HUES48 (cell line): ENCODE data around the gene PCED1A.
"Not testable (repeated sequence)": the region's sequence is repeated elsewhere in the genome, so short reads cannot be mapped to it uniquely, and the experiment has no call there.

ENCODE experiments used
- H3K27ac ChIP-seq: one replicate; pipeline ENCODE4 v1.7.0; 2013; ENCODE audit warnings: low read depth, low read length, inconsistent platforms
- H3K27me3 ChIP-seq: 2 replicates; pipeline ENCODE4 v1.6.1; 2013; ENCODE audit warnings: mild to moderate bottlenecking, low read length; ENCODE audit not compliant: control insufficient read depth, insufficient read depth
- H3K36me3 ChIP-seq: 2 replicates; pipeline ENCODE4 v1.6.1; 2013; ENCODE audit warnings: low read length; ENCODE audit not compliant: control insufficient read depth, insufficient read depth
- H3K4me1 ChIP-seq: 2 replicates; pipeline ENCODE4 v1.6.1; 2013; ENCODE audit warnings: mild to moderate bottlenecking, low read length; ENCODE audit not compliant: control insufficient read depth, insufficient read depth
- H3K4me3 ChIP-seq: 2 replicates; pipeline ENCODE4 v1.5.1; 2013; ENCODE audit warnings: mild to moderate bottlenecking, low read depth, low read length
- H3K9ac ChIP-seq: 2 replicates; pipeline ENCODE4 v1.6.1; 2013; ENCODE audit warnings: mild to moderate bottlenecking, low read depth, low read length, moderate library complexity
- H3K9me3 ChIP-seq: 2 replicates; pipeline ENCODE4 v1.6.1; 2013; ENCODE audit warnings: low read length; ENCODE audit not compliant: control insufficient read depth, insufficient read depth

PCED1A gene

DNA sequence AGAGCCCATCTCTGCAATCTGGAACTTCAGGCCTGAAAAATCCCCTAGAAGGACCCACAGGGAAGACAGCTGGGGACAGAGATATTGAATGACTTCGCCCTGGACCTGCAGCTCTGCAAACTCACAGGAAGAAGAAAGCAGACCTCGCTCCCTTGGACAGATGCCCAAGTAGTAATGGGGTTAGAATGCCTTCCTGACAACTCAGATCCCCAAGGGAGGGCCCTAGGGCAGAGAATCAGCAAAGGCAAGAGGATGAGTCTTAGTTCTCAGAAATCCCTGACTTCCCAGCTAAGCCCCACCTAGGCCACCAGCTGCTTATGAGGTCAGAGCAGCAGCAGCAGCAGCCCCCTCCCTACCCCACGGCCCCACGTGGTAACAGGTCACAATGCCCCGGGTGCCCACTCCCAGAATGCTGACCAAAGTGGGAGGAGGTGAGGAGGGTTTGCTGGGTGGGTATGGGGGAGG lies 25.8 kb downstream of the PCED1A start, which contains the start of gene C20orf141:
Gene C20orf141 (plus strand): TSS at position 401 of the 465 bp plus-strand sequence. CDS start 198 bp downstream, outside the sequence.
- H3K27me3 ChIP-seq: peaks cover 21% of the 10 kb centered on the region
- H3K9ac ChIP-seq: no peak within 1 kb of the TSS
- no peaks in the 10 kb centered on the region for H3K36me3 ChIP-seq
- H3K4me3 ChIP-seq: no peak within 1 kb of the TSS
- H3K9me3 ChIP-seq: no peaks in the 10 kb centered on the region; the same call in 1 of the 2 replicates
- H3K4me1 ChIP-seq: no peaks in the 10 kb centered on the region
- H3K27ac ChIP-seq: no peak within 1 kb of the TSS

DNA sequence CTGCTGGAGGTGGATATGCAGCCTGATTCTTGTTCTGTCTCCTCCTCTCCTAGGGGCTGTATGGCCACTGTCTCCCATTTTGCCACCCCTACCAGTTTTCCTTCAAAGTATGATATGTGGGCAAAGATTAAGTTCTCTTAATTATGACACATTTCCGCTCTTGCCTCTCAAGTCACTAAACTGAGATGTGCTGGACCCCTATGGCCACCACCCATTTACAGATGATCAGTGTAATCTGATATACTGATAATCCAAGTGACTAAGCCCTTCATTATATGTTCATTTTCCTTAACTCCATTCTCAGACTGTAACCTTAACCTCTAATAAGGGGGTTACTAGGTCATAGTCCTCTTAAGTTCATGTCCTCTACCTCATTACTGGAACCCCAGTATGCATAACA lies 26.4 kb downstream of the PCED1A start:
- peaks cover 16% of the 10 kb centered on the region for H3K27me3 ChIP-seq
- H3K27ac ChIP-seq: no peak overlapping the region
- H3K4me3 ChIP-seq: no peak overlapping the region
- no peaks in the 10 kb centered on the region for H3K36me3 ChIP-seq
- no peaks in the 10 kb centered on the region for H3K4me1 ChIP-seq
- no peak overlapping the region for H3K9ac ChIP-seq
- no peaks in the 10 kb centered on the region; the same call in 1 of the 2 replicates for H3K9me3 ChIP-seq

DNA sequence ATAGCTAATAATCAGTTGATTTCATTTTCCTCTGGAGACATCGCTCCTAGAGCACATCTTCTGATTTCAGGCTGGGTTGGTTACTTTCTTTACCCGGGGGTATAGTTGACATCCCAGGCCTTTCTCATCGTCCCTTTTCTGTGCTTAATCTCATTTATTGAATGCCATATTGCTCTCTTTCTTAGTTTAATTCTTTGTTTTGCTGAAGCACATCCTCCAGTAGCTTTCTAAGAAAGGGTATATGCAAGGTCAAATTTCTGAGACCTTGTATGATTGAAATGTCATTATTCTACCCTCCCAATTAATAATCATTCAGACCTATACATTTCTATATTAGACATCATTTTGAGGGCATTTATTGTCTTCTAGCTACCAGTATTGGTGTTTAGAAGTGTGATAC lies 28.3 kb downstream of the PCED1A start:
- Histone ChIP-seq H3K27me3 (peaks cover 18% of the 10 kb centered on the region), H3K4me1 (no peaks in the 10 kb centered on the region), H3K9me3 (no peaks in the 10 kb centered on the region; the same call in 1 of the 2 replicates), H3K27ac (no peak overlapping the region), H3K9ac (no peak overlapping the region), H3K4me3 (no peak overlapping the region), H3K36me3 (no peaks in the 10 kb centered on the region)

DNA sequence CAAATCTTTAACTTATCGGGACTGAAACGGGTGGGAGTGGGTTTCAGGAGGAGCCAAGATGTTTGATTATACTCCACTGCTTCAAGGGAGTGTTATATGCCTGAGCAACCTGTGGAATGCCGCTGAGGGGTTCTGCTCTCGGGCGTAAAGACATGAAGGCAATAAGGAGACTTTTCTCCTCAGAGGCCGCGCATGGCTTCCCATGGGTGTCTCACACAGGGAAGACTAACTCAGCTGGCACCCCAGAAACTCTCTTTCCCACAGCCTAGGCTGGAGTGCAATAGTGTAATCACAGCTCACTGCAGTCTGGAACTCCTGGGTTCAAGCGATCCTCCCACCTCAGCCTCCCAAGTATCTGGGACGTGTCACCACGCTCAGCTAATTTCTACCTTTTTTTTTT lies 30.8 kb downstream of the PCED1A start:
- peaks cover 37% of the 10 kb centered on the region for H3K27me3 ChIP-seq
- H3K4me1 ChIP-seq: peaks cover 6% of the 10 kb centered on the region; the same call in 1 of the 2 replicates
- no peak overlapping the region for H3K27ac ChIP-seq
- H3K9ac ChIP-seq: no peak overlapping the region
- H3K9me3 ChIP-seq: no peaks in the 10 kb centered on the region; the same call in 1 of the 2 replicates
- H3K36me3 ChIP-seq: no peaks in the 10 kb centered on the region
- no peak overlapping the region for H3K4me3 ChIP-seq

DNA sequence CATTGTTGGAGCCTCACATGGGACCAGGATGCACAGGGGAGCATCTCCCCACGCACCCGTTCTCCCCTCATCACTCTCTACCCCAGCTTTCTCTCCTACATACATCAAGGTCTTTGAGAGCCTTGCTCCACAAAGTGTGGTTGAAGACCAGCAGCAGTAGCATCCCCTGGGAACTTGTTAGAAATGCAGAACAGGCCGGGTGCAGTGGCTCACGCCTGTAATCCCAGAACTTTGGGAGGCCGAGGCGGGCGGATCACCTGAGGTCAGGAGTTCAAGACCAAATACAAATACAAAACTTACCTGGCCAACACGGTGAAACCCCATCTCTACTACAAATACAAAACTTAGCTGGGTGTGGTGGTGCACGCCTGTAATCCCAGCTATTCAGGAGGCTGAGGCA lies 32.5 kb downstream of the PCED1A start:
- H3K36me3 ChIP-seq, H3K9me3 ChIP-seq, H3K27ac ChIP-seq, H3K4me3 ChIP-seq, H3K4me1 ChIP-seq, H3K9ac ChIP-seq: not testable (repeated sequence)
- peaks cover 55% of the 10 kb centered on the region for H3K27me3 ChIP-seq

DNA sequence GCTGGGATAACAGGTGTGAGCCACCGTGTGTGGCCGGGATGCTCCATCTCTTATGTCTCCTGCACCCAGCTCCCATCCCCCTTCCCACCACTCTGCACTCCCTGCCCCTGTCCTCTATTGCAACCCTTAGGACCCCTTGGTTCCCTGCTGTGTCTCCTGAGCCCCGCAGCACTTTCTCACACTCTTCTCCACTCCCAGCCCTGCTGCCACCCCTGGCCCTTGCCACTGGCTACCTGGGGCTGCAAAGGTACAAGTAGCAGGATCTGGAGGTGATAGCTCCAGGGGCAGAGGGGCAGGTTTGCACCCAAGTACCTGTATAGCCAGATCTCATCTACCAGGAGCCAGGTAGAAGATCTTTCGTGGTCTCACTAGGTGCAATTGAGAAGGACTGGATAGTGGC lies 33.4 kb downstream of the PCED1A start:
- Histone ChIP-seq H3K4me3 (no peak overlapping the region), H3K36me3 (no peaks in the 10 kb centered on the region), H3K4me1 (peaks cover 6% of the 10 kb centered on the region; the same call in 1 of the 2 replicates), H3K27me3 (peaks cover 64% of the 10 kb centered on the region), H3K9ac (no peak overlapping the region), H3K27ac (no peak overlapping the region), H3K9me3 (no peaks in the 10 kb centered on the region; the same call in 1 of the 2 replicates)

- Histone ChIP-seq H3K4me3 (no peak overlapping the region), H3K4me1 (peaks cover 8% of the 10 kb centered on the region; the same call in 1 of the 2 replicates), H3K27ac (no peak overlapping the region), H3K9me3 (no peaks in the 10 kb centered on the region), H3K9ac (no peak overlapping the region), H3K36me3 (no peaks in the 10 kb centered on the region), H3K27me3 (peaks cover 71% of the 10 kb centered on the region)
These were observed 34.1 kb downstream of the PCED1A start for GRCh38 chr20:2806351-2806701.

GRCh38 chr20:2805689-2806350 lies 34.6 kb downstream of the PCED1A start:
- Histone ChIP-seq H3K4me3 (peak overlapping the region; percentile 14; the same call in 1 of the 2 replicates), H3K9ac (no peak overlapping the region), H3K9me3 (no peaks in the 10 kb centered on the region), H3K27me3 (peaks cover 76% of the 10 kb centered on the region), H3K4me1 (peaks cover 13% of the 10 kb centered on the region; the same call in 1 of the 2 replicates), H3K27ac (no peak overlapping the region), H3K36me3 (no peaks in the 10 kb centered on the region)

DNA sequence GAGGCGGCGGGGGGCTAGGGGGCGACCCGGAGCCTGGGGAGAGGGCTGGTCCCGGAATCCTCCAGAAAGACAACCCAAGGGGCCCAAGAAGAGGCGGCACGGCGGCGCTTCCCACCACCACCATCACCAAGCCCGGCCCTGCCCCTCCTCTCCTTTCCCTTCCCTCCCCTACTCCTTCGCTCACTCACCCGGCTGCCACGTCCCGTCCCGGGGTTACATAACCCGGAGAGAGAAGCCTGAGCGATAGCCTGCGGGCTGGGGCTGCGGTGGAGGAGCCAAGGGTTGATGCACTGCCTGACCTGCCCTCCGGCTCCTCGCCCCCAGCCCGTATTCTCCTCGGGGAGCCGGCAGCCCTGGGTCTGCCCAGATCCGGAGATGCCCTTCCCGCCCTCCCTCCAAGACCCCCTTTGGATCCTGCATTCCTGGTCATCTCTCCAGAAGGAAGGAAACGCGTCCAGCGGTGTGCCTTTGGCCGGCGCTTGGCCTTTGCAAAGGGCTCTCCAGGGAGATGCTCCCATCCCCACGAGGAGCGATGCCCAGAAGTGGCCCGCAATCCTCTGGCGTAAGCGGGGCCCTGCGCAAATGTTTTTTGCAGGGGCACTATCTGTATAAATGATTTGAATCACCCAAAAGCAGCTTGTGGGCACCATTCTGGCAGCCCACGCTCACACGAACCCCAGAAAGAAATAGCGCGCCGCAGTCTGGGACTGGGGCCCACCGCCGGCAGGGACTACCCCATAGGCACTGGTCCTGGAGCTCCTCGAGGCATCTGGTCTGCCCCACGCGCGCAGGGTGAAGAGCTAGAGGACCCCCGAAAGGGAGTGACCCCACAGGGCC lies 35.4 kb downstream of the PCED1A start:
- H3K4me3 ChIP-seq: peak overlapping the region; percentile 14; the same call in 1 of the 2 replicates

DNA sequence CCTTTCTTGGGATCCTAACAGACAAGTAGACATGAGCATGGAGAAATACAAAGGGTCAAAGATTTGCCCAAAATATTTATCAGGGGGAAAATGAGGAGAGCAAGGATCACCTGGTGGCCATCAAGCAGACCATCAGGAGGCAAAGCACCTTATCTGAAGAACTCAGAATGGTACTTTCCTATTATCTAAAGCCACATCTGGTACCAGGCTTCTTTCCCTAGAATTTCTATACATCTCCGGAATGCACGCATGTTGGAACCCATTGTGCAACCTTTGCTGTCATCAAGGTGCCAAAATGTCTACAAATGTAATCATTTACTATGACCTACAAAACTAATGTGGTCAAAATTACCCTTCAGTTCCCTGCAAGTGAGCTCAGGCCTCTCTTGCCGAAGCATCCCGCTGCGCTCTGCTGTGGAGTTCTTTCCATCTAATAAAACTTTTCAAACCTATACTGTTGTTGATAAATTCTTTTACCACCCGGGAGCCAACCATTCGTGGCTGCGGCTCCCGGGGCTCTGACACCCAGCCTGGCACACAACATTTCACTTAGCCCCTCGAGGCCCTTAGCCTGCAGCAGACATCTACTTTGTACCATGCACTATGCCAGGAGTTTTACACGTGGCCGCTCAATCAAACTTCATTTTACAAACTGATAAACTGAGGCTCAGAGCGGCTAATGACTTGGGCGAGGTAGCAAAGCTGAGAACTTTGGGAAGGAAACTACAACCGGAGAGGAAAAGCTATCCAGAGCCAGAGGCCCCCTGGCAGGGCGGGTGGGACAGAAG lies 36.2 kb downstream of the PCED1A start:
- H3K9me3 ChIP-seq: no peaks in the 10 kb centered on the region
- no peak overlapping the region for H3K9ac ChIP-seq
- H3K27ac ChIP-seq: no peak overlapping the region
- no peaks in the 10 kb centered on the region for H3K36me3 ChIP-seq
- peak overlapping the region; percentile 14; the same call in 1 of the 2 replicates for H3K4me3 ChIP-seq
- H3K4me1 ChIP-seq: peaks cover 19% of the 10 kb centered on the region; the same call in 1 of the 2 replicates
- peaks cover 88% of the 10 kb centered on the region for H3K27me3 ChIP-seq

More for the DNA sequence above, 35.4 kb downstream of the PCED1A start:
- Histone ChIP-seq H3K9me3 (no peaks in the 10 kb centered on the region), H3K27me3 (peaks cover 81% of the 10 kb centered on the region), H3K4me1 (peaks cover 14% of the 10 kb centered on the region; the same call in 1 of the 2 replicates), H3K36me3 (no peaks in the 10 kb centered on the region), H3K9ac (no peak overlapping the region), H3K27ac (no peak overlapping the region)
